A673 (cell line): ENCODE data around the gene TBX19. TPM values are rescaled to one million over a fixed set of nuclear protein-coding genes. Genes with fewer than 3 reads are reported as not detected.

Source experiments
- BruUV-seq: library from RNA; stranded (reverse); fragments of 400-500 nt; replicated peaks from 2 replicates; lab custom pipeline; 2021; lab: Mats Ljungman, UMichigan
- CTCF ChIA-PET: fragments of 300-600 bp; sonication (Branson Sonifier 250); formaldehyde crosslinking; loops from one replicate; lab custom pipeline; 2022; ENCODE audit warnings: antibody characterized with exemption; lab: Charles Lee
- POLR2A ChIA-PET: fragments of 300-600 bp; sonication (Branson Sonifier 250); formaldehyde crosslinking; loops from one replicate; lab custom pipeline; 2022; ENCODE audit warnings: antibody characterized with exemption; ENCODE audit not compliant: low non-redundant PET; lab: Charles Lee
- DNase-seq: peaks from one replicate; pipeline ENCODE4 v3.0.0-alpha.2; 2015; ENCODE audit warnings: low spot score
- H3K27ac ChIP-seq: fragments of 200-600 bp; sonication (generic); 2 replicates; pipeline ENCODE4 v1.5.1; 2016; ENCODE audit warnings: mixed run types, low read depth, mild to moderate bottlenecking, mixed read lengths, antibody characterized with exemption, low read length; ENCODE audit not compliant: poor library complexity, severe bottlenecking
- H3K27me3 ChIP-seq: fragments of 200-600 bp; sonication (generic); replicated peaks from 2 replicates; pipeline ENCODE4 v1.6.1; 2017; ENCODE audit warnings: mixed run types, low read depth, mild to moderate bottlenecking, mixed read lengths, antibody characterized with exemption, low read length; ENCODE audit not compliant: insufficient read depth, poor library complexity
- H3K36me3 ChIP-seq: fragments of 200-600 bp; sonication (generic); 2 replicates; pipeline ENCODE4 v1.6.1; 2016; ENCODE audit warnings: mixed run types, mild to moderate bottlenecking, mixed read lengths, antibody characterized with exemption, low read length; ENCODE audit not compliant: insufficient read depth, poor library complexity, severe bottlenecking
- H3K4me1 ChIP-seq: fragments of 200-600 bp; sonication (generic); 2 replicates; pipeline ENCODE4 v1.6.1; 2017; ENCODE audit warnings: mixed run types, mild to moderate bottlenecking, mixed read lengths, antibody characterized with exemption, low read length; ENCODE audit not compliant: insufficient read depth, poor library complexity, severe bottlenecking
- H3K4me3 ChIP-seq: fragments of 200-600 bp; sonication (generic); 2 replicates; pipeline ENCODE4 v1.5.1; 2016; ENCODE audit warnings: low read depth, mixed run types, mild to moderate bottlenecking, mixed read lengths, low read length; ENCODE audit not compliant: poor library complexity, severe bottlenecking
- H3K9me3 ChIP-seq: fragments of 200-600 bp; sonication (generic); 2 replicates; pipeline ENCODE4 v1.6.1; 2016; ENCODE audit warnings: mixed run types, low read depth, mild to moderate bottlenecking, mixed read lengths, antibody characterized with exemption, low read length; ENCODE audit not compliant: poor library complexity, severe bottlenecking
- EZH2 ChIP-seq: fragments of 200-600 bp; sonication (generic); IDR thresholded peaks from 2 replicates; pipeline ENCODE4 v1.6.1; 2017; ENCODE audit warnings: borderline replicate concordance, low read depth, mild to moderate bottlenecking, mixed read lengths, antibody characterized with exemption, low read length; ENCODE audit not compliant: poor library complexity, severe bottlenecking
- intact Hi-C: fragments of 100-400 bp; cut with micrococcal nuclease; formaldehyde crosslinking; loops from one replicate; pipeline ENCODE4 v1.10.0; 2022; ENCODE audit not compliant: unreplicated experiment
- total RNA-seq: library from RNA; stranded (reverse); gene quantifications from 2 replicates; pipeline ENCODE4 v1.2.3, GENCODE V29; 2021
- TF ChIP-seq, protein P1 (sequence below): fragments of 300-800, 200-600 bp; sonication (generic); conservative IDR thresholded peaks from 2 replicates; pipeline ENCODE4 v1.5.1; 2017; ENCODE audit warnings: low read depth, mild to moderate bottlenecking, antibody characterized with exemption, low read length, moderate library complexity, mixed read lengths

TBX19 gene
- total RNA-seq, 1 experiment from 2014 or later = 2.5 TPM

DNA sequence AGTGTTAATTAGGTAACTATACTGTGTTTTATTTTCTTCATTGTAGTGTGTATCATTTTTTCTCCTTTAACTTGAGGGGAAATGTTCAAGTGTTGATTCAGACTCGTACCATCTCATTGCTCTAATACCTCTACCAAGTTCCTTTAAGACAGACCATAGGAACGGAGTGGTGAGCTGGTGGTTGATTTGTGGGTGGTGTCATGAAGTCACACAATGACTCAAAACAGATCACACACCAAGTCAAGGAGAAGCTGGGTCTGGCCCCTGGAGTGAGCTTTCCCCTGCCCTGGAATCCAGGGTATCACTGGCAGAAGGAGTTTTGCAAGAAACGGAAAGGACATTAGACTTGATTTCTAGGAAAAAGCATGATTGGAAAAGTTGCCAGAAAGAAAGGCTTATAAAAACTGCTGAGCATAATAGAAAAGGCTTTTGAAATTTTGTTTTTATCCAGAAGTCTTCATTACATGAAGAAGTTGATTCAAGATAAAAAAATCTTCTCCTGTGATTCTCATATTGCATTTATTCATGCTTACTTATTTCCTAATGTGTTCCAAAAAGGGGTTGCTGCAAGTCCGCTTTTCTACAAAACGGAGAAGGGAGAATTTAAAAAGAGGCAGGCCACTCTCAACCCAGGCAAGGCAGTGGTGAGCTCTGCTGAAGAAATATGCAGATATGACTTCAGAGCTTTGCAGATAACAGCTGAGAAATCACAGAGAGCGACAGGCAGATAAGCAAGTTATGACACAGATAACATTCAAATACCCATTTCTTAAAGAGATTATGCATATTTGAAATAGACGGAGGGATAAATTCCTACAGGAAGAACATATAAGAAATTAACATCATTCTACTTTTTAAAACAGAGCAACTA, 79.7 kb downstream of the TBX19 start:
- no peaks in the 10 kb centered on the region for H3K9me3 ChIP-seq
- H3K27me3 ChIP-seq = peaks cover 10% of the 10 kb centered on the region
- H3K4me1 ChIP-seq = no peaks in the 10 kb centered on the region
- no peaks in the 10 kb centered on the region for H3K36me3 ChIP-seq
- intact Hi-C loops = no loop called here
- no TSS peak for BruUV-seq
- H3K27ac ChIP-seq = no peak overlapping the region
- ChIA-PET POLR2A (no interaction called here), CTCF (no interaction called here)
- DNase-seq = no peak
- TF ChIP-seq, protein P1, sequence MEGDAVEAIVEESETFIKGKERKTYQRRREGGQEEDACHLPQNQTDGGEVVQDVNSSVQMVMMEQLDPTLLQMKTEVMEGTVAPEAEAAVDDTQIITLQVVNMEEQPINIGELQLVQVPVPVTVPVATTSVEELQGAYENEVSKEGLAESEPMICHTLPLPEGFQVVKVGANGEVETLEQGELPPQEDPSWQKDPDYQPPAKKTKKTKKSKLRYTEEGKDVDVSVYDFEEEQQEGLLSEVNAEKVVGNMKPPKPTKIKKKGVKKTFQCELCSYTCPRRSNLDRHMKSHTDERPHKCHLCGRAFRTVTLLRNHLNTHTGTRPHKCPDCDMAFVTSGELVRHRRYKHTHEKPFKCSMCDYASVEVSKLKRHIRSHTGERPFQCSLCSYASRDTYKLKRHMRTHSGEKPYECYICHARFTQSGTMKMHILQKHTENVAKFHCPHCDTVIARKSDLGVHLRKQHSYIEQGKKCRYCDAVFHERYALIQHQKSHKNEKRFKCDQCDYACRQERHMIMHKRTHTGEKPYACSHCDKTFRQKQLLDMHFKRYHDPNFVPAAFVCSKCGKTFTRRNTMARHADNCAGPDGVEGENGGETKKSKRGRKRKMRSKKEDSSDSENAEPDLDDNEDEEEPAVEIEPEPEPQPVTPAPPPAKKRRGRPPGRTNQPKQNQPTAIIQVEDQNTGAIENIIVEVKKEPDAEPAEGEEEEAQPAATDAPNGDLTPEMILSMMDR = no peak
- TF ChIP-seq EZH2 = no peak
- H3K4me3 ChIP-seq = no peak overlapping the region

GRCh38 chr1:168361252-168361651, 80.6 kb downstream of the TBX19 start:
- Histone ChIP-seq H3K9me3 (no peaks in the 10 kb centered on the region), H3K4me1 (no peaks in the 10 kb centered on the region), H3K4me3 (no peak overlapping the region), H3K36me3 (no peaks in the 10 kb centered on the region), H3K27ac (no peak overlapping the region), H3K27me3 (peaks cover 10% of the 10 kb centered on the region)
- DNase-seq = no peak
- ChIA-PET CTCF (no interaction called here), POLR2A (no interaction called here)
- intact Hi-C loops = no loop called here
- no TSS peak for BruUV-seq
- TF ChIP-seq, protein P1 = no peak
- no peak for TF ChIP-seq EZH2

GRCh38 chr1:168362991-168363390, 82.3 kb downstream of the TBX19 start:
- no peak for TF ChIP-seq EZH2
- TF ChIP-seq, protein P1 = no peak
- Histone ChIP-seq H3K27ac (no peak overlapping the region), H3K4me3 (no peak overlapping the region), H3K4me1 (no peaks in the 10 kb centered on the region), H3K36me3 (no peaks in the 10 kb centered on the region), H3K9me3 (no peaks in the 10 kb centered on the region), H3K27me3 (peaks cover 10% of the 10 kb centered on the region)
- no peak for DNase-seq
- no TSS peak for BruUV-seq
- intact Hi-C loops = no loop called here
- ChIA-PET CTCF (no interaction called here), POLR2A (no interaction called here)

Other genes starting within 250 kb of the TBX19 start
- 17.4 and 22.0 TPM in 2 replicates for gene GPR161, start 143.9 kb upstream of the TBX19 start, total RNA-seq
- 44.1 and 50.0 TPM in 2 replicates for gene TIPRL, start 101.9 kb upstream of the TBX19 start, total RNA-seq
- gene SFT2D2, start 54.9 kb upstream of the TBX19 start, total RNA-seq = 59.8 and 62.8 TPM in 2 replicates